Kidney tubule cell (primary cell): ENCODE data around the gene SOCS7.

ENCODE experiments used
- DNase-seq: peaks from one replicate; pipeline ENCODE4 v3.0.0-alpha.2; 2018; ENCODE audit warnings: low spot score

The SOCS7 gene

GRCh38 chr17:38336838-38337237 lies 14.8 kb upstream of the SOCS7 start:
- DNase-seq, result no peak

- DNase-seq, result no peak
These were observed 13.6 kb upstream of the SOCS7 start for GRCh38 chr17:38338053-38338452.

GRCh38 chr17:38338535-38338934 lies 13.1 kb upstream of the SOCS7 start:
- DNase-seq, result no peak

GRCh38 chr17:38339891-38340290 lies 11.8 kb upstream of the SOCS7 start:
- DNase-seq, result peak; percentile 74

- peak; percentile 28 for DNase-seq
These were observed 10.5 kb upstream of the SOCS7 start for GRCh38 chr17:38341035-38341721.

GRCh38 chr17:38342886-38343607 lies 8.6 kb upstream of the SOCS7 start:
- no peak for DNase-seq

GRCh38 chr17:38343608-38344419 lies 7.8 kb upstream of the SOCS7 start, which contains the start of gene GPR179:
Gene GPR179 (minus strand): TSS chr17:38343956. CDS start chr17:38343789, 167 bp downstream.
- no peak for DNase-seq

GRCh38 chr17:38344420-38344745 lies 7.3 kb upstream of the SOCS7 start:
- DNase-seq, result no peak

GRCh38 chr17:38345743-38346142 lies 5.9 kb upstream of the SOCS7 start:
- no peak for DNase-seq

- DNase-seq, result peak; percentile 80
These were observed 2.4 kb upstream of the SOCS7 start for GRCh38 chr17:38349097-38349730.

GRCh38 chr17:38350035-38350434 lies 1.6 kb upstream of the SOCS7 start:
- no peak for DNase-seq

GRCh38 chr17:38352245-38353085 lies 821 bp downstream of the SOCS7 start:
- DNase-seq, result peak; percentile 22

GRCh38 chr17:38353086-38353604 lies 1.5 kb downstream of the SOCS7 start:
- no peak for DNase-seq

GRCh38 chr17:38353668-38354067 lies 2.0 kb downstream of the SOCS7 start:
- DNase-seq, result no peak

GRCh38 chr17:38354466-38354865 lies 2.8 kb downstream of the SOCS7 start:
- DNase-seq, result no peak

- no peak for DNase-seq
These were observed 3.6 kb downstream of the SOCS7 start for GRCh38 chr17:38355251-38355650.

- no peak for DNase-seq
These were observed 6.0 kb downstream of the SOCS7 start for GRCh38 chr17:38357486-38358123.

- DNase-seq, result no peak
These were observed 7.2 kb downstream of the SOCS7 start for GRCh38 chr17:38358586-38359513.

GRCh38 chr17:38361694-38362465 lies 10.2 kb downstream of the SOCS7 start:
- no peak for DNase-seq
